Endothelial cell of umbilical vein (primary cell): ENCODE results near the gene LSM3. TPM values are rescaled to one million over a fixed set of nuclear protein-coding genes. Genes with fewer than 3 reads are reported as not detected.
"Not testable (repeated sequence)": the region's sequence is repeated elsewhere in the genome, so short reads cannot be mapped to it uniquely, and the experiment has no call there.

Experiments used
- BruUV-seq: library from RNA; stranded (reverse); fragments of 400-500 nt; replicated peaks from 2 replicates; lab custom pipeline; 2021; lab: Mats Ljungman, UMichigan
- CTCF ChIA-PET: fragments of 300-600, 350-600 bp; sonication (Branson Sonifier 250); formaldehyde crosslinking; loops from one replicate; lab custom pipeline; 2021; ENCODE audit warnings: antibody characterized with exemption, inconsistent platforms; lab: Charles Lee
- POLR2A ChIA-PET: fragments of 300-600, 350-600 bp; sonication (Branson Sonifier 250); formaldehyde crosslinking; loops from one replicate; lab custom pipeline; 2021; ENCODE audit warnings: antibody characterized with exemption, inconsistent platforms; lab: Charles Lee
- DNase-seq: peaks from one replicate; pipeline ENCODE4 v3.0.0-alpha.2; 2011; ENCODE audit warnings: low read depth, low spot score
- FAIRE-seq: peaks from 2 replicates; lab custom pipeline; 2011; peaks lifted over from hg19 to GRCh38; lab: Jason Lieb, UNC
- H2AFZ ChIP-seq: 2 replicates; pipeline ENCODE4 v1.6.0; 2012; ENCODE audit warnings: low read depth, low read length, control low read depth, inconsistent platforms
- H3K27ac ChIP-seq: 2 replicates; pipeline ENCODE4 v1.5.1; 2011; ENCODE audit warnings: low read depth, mild to moderate bottlenecking, control low read depth, low read length, moderate library complexity; ENCODE audit not compliant: insufficient read depth
- H3K27me3 ChIP-seq, 2 experiments: 2 replicates each; pipeline versions ENCODE4 v1.6.0 to v1.6.1; 2011; ENCODE audit warnings: low read length in 2 of 2, mixed read lengths in 1 of 2; ENCODE audit not compliant: control insufficient read depth in 2 of 2, insufficient read depth in 2 of 2
- H3K36me3 ChIP-seq, 2 experiments: 2 replicates in 1 of 2; 3 replicates in 1 of 2; pipeline ENCODE4 v1.5.1; 2011; ENCODE audit warnings: low read length in 2 of 2, mild to moderate bottlenecking in 1 of 2, moderate library complexity in 1 of 2; ENCODE audit not compliant: control insufficient read depth in 2 of 2, insufficient read depth in 2 of 2; ENCODE audit errors: extremely low read depth in 1 of 2
- H3K4me1 ChIP-seq: 3 replicates; pipeline ENCODE4 v1.5.1; 2011; ENCODE audit warnings: mild to moderate bottlenecking, low read length; ENCODE audit not compliant: control insufficient read depth, insufficient read depth; ENCODE audit errors: extremely low read depth
- H3K4me2 ChIP-seq: 2 replicates; pipeline ENCODE4 v1.6.1; 2011; ENCODE audit warnings: low read length, control low read depth, mixed read lengths; ENCODE audit not compliant: insufficient read depth
- H3K4me3 ChIP-seq, 3 experiments: fragments of 200-600 bp in 1 of 3; sonication (generic), shearing (Covaris generic) in 1 of 3; replicated peaks in 1 of 3; 2 replicates each; pipeline ENCODE4 v1.5.1; 2011 to 2016; ENCODE audit warnings: control low read depth in 3 of 3, low read length in 3 of 3, mild to moderate bottlenecking in 2 of 3, inconsistent platforms in 1 of 3, low read depth in 1 of 3, moderate library complexity in 1 of 3; ENCODE audit not compliant: insufficient read depth in 1 of 3
- H3K79me2 ChIP-seq: 2 replicates; pipeline ENCODE4 v1.6.0; 2012; ENCODE audit warnings: low read length, inconsistent platforms; ENCODE audit not compliant: control insufficient read depth, insufficient read depth
- H3K9ac ChIP-seq: replicated peaks from 2 replicates; pipeline ENCODE3; 2011; ENCODE audit warnings: low read length, control low read depth; ENCODE audit not compliant: insufficient read depth; ENCODE audit errors: extremely low read depth
- H3K9me1 ChIP-seq: replicated peaks from 3 replicates; pipeline ENCODE4 v1.6.0; 2011; ENCODE audit warnings: mild to moderate bottlenecking, low read length; ENCODE audit not compliant: control insufficient read depth, insufficient read depth; ENCODE audit errors: extremely low read depth
- H3K9me3 ChIP-seq: replicated peaks from 2 replicates; pipeline ENCODE4 v1.5.1; 2012; ENCODE audit warnings: low read length, inconsistent platforms; ENCODE audit not compliant: control insufficient read depth, insufficient read depth
- H4K20me1 ChIP-seq: replicated peaks from 2 replicates; pipeline ENCODE3; 2011; ENCODE audit warnings: mild to moderate bottlenecking, low read length; ENCODE audit not compliant: control insufficient read depth, insufficient read depth; ENCODE audit errors: extremely low read depth
- CTCF ChIP-seq, 2 donors: IDR thresholded peaks; 1 replicate in 1 of 2; 2 replicates in 1 of 2; pipeline ENCODE4 v1.5.1; 2011; ENCODE audit warnings: low read length in 2 of 2, mild to moderate bottlenecking in 2 of 2, moderate library complexity in 2 of 2, control low read depth in 1 of 2, inconsistent platforms in 1 of 2, low read depth in 1 of 2; ENCODE audit not compliant: insufficient read depth in 1 of 2; ENCODE audit errors: extremely low read depth in 1 of 2
- FOS ChIP-seq: IDR thresholded peaks from 2 replicates; pipeline ENCODE4 v1.6.1; 2011; ENCODE audit warnings: mild to moderate bottlenecking, low read length, moderate library complexity, borderline replicate concordance; ENCODE audit not compliant: insufficient read depth
- GATA2 ChIP-seq: IDR thresholded peaks from 2 replicates; pipeline ENCODE4 v1.7.0; 2011; ENCODE audit warnings: low read depth, mild to moderate bottlenecking, moderate library complexity, mixed read lengths, low read length; ENCODE audit not compliant: insufficient read length, insufficient read depth
- MYC ChIP-seq: IDR thresholded peaks from one replicate; pipeline ENCODE4 v1.6.1; 2011; ENCODE audit warnings: mild to moderate bottlenecking, low read depth, low read length
- dilution Hi-C: fragments of 300-500 bp; cut with MboI; formaldehyde crosslinking; loops from one replicate; pipeline ENCODE4 v1.15.0; 2019; ENCODE audit warnings: low sequenced_read_pairs; ENCODE audit not compliant: extremely low pct_ligation_motif_present
- intact Hi-C: fragments of 100-400 bp; cut with micrococcal nuclease; formaldehyde crosslinking; loops from one replicate; pipeline ENCODE4 v1.10.0; 2022
- polyA plus RNA-seq, 4 experiments: library from polyadenylated mRNA; depleted of rRNA in 3 of 4; stranded (reverse) in 3 of 4; unstranded in 1 of 4; fragments of >200 nt; gene quantifications; 2 replicates each; pipeline versions ENCODE4 v1.2.1 to v1.2.3, GENCODE V29; 2011 to 2012; ENCODE audit warnings: missing spikeins in 1 of 4
- total RNA-seq: library from RNA; stranded (reverse); gene quantifications from 2 replicates; pipeline ENCODE4 v1.2.3, GENCODE V29; 2021

Gene LSM3
- total and polyA plus RNA-seq, 2 donors (not counting 3 experiments of a cell fraction or from before 2014, with no cell fraction given): 4.4 to 13.0 TPM

- POLR2A ChIA-PET: no interaction called here
- DNase-seq: no peak
- Histone ChIP-seq H2AFZ (no peak overlapping the region), H3K9me3 (no peaks in the 10 kb centered on the region), H3K4me3 (no peak overlapping the region), H3K79me2 (no peaks in the 10 kb centered on the region), H3K36me3 (no peaks in the 10 kb centered on the region), H3K4me1 (peaks cover 12% of the 10 kb centered on the region), H3K9me1 (no peaks in the 10 kb centered on the region), H3K27ac (no peak overlapping the region), H4K20me1 (no peaks in the 10 kb centered on the region), H3K9ac (no peak overlapping the region), H3K4me2 (no peak overlapping the region), H3K27me3 (peaks cover 0 to 2% of the 10 kb centered on the region in 2 experiments)
- CTCF ChIA-PET: interaction anchor here (1.3 kb wide), 1 partner anchor 22 kb away, joined by 4 read pairs; no protein-coding TSS in a partner anchor
- peak; percentile 57 for FAIRE-seq
- intact Hi-C loops: no loop called here
- no peak for TF ChIP-seq FOS
- no peak for TF ChIP-seq MYC
- no peak for TF ChIP-seq CTCF (IDR thresholded peaks at IDR 0.05; ENCODE audit: extremely low read depth in 1 of 2, insufficient read depth in 1 of 2, low read depth in 1 of 2, low read length in 2 of 2)
- no peak for TF ChIP-seq GATA2
- dilution Hi-C loops: no loop called here
- BruUV-seq: no TSS peak
These were observed 46.8 kb downstream of the LSM3 start for GRCh38 chr3:14225421-14225820.

GRCh38 chr3:14226351-14226750 is 47.7 kb downstream of the LSM3 start:
- DNase-seq, H3K9me1 ChIP-seq, H3K4me2 ChIP-seq, dilution Hi-C loops, H3K9ac ChIP-seq, H3K27ac ChIP-seq, intact Hi-C loops, CTCF ChIA-PET, H3K9me3 ChIP-seq, H4K20me1 ChIP-seq, H3K27me3 ChIP-seq, FAIRE-seq, POLR2A ChIA-PET, H3K36me3 ChIP-seq, H2AFZ ChIP-seq, BruUV-seq, H3K4me3 ChIP-seq, H3K79me2 ChIP-seq: not testable (repeated sequence)
- H3K4me1 ChIP-seq: peaks cover 12% of the 10 kb centered on the region
